Upper lobe of left lung (tissue), 6 donors: Measurements from ENCODE around the gene DDAH1. TPM values are rescaled to one million over a fixed set of nuclear protein-coding genes. Genes with fewer than 3 reads are reported as not detected.

Experiments used
- ATAC-seq, 2 donors: fragments of 200-7000 bp; cut with Tn5 transposase; one replicate each; pipeline ENCODE4 v1.9.1; 2022; ENCODE audit warnings: mild to moderate bottlenecking in 2 of 2, moderate library complexity in 2 of 2; ENCODE audit not compliant: low FRiP score in 2 of 2
- DNase-seq, 2 donors: peaks; one replicate each; pipeline ENCODE4 v3.0.0-alpha.2; 2019 to 2020
- H3K27ac ChIP-seq, 4 donors: fragments of 200-600 bp; sonication (generic); one replicate each; pipeline ENCODE4 v1.5.1; 2016 to 2019
- H3K27me3 ChIP-seq, 4 donors: fragments of 200-600 bp; sonication (generic); one replicate each; pipeline ENCODE4 v1.5.1; 2017 to 2019
- H3K36me3 ChIP-seq, 4 donors: fragments of 200-600 bp; sonication (generic); one replicate each; pipeline ENCODE4 v1.5.1; 2016 to 2019
- H3K4me1 ChIP-seq, 4 donors: fragments of 200-600 bp; sonication (generic); one replicate each; pipeline ENCODE4 v1.5.1; 2018 to 2019
- H3K4me3 ChIP-seq, 4 donors: fragments of 200-600 bp; sonication (generic); one replicate each; pipeline ENCODE4 v1.5.1; 2017 to 2019; ENCODE audit warnings: mild to moderate bottlenecking in 2 of 4, moderate library complexity in 1 of 4
- H3K9me3 ChIP-seq, 4 donors: fragments of 200-600 bp; sonication (generic); one replicate each; pipeline ENCODE4 v1.5.1; 2018 to 2019
- CTCF ChIP-seq, 6 experiments: fragments of 450-650 bp in 4 of 6; fragments of 200-600 bp in 2 of 6; sonication (generic) in 2 of 6; IDR thresholded peaks; one replicate each; pipeline ENCODE4 v1.5.1; 2016 to 2019; ENCODE audit warnings: antibody characterized with exemption in 6 of 6
- EP300 ChIP-seq, 4 donors: sonication (generic); formaldehyde crosslinking; IDR thresholded peaks; one replicate each; pipeline ENCODE4 v1.5.1; 2017; ENCODE audit warnings: antibody characterized with exemption in 4 of 4, control low read depth in 2 of 4
- POLR2A ChIP-seq, 4 donors: fragments of 450-650 bp; IDR thresholded peaks; one replicate each; pipeline ENCODE4 v1.5.1; 2016 to 2017; ENCODE audit warnings: antibody characterized with exemption in 4 of 4, mild to moderate bottlenecking in 2 of 4
- POLR2AphosphoS5 ChIP-seq, 2 donors: sonication (generic); formaldehyde crosslinking; IDR thresholded peaks; one replicate each; pipeline ENCODE4 v1.5.1; 2017; ENCODE audit warnings: antibody characterized with exemption in 2 of 2
- WGBS, 2 donors: methylation state at CpG; one replicate each; pipeline ENCODE4 v1.1.5; 2017 to 2018; 5-methylcytosine and 5-hydroxymethylcytosine counted together
- total RNA-seq, 6 donors: library from RNA; depleted of rRNA in 4 of 6; stranded (reverse); fragments of >200 nt in 4 of 6; gene quantifications; one replicate each; pipeline versions ENCODE4 v1.1.0 to v1.2.1, GENCODE V29; 2016 to 2021
- donor health status: DM: no; HTN: no; CAD: no; lungs with moderate emphysema.
- donor health status: DM: no; HTN: yes; CAD: no; lungs with severe emphysema.

The DDAH1 gene
- total RNA-seq, 6 donors from 2014 or later = 24.1 to 78.8 (median 52.6) TPM

GRCh38 chr1:85451236-85451830 is 13.6 kb downstream of the DDAH1 start:
- peaks cover 0 to 9% (median 6%) of the 10 kb centered on the region in 4 donors for H3K4me1 ChIP-seq
- no peaks in the 10 kb centered on the region for H3K36me3 ChIP-seq
- no peak for ATAC-seq
- TF ChIP-seq EP300 (IDR thresholded peaks at IDR 0.05) (no peak), POLR2AphosphoS5 (IDR thresholded peaks at IDR 0.05) (no peak), POLR2A (IDR thresholded peaks at IDR 0.05) (no peak)
- no peak for DNase-seq
- H3K4me3 ChIP-seq = no peak overlapping the region
- no peak overlapping the region for H3K27ac ChIP-seq
- 79 to 89% methylated on average over 2 of the region's 2 CpGs for WGBS, 2 donors
- no peaks in the 10 kb centered on the region for H3K27me3 ChIP-seq
- H3K9me3 ChIP-seq = no peaks in the 10 kb centered on the region

- H3K36me3 ChIP-seq = no peaks in the 10 kb centered on the region
- TF ChIP-seq POLR2AphosphoS5 (IDR thresholded peaks at IDR 0.05) (no peak), EP300 (IDR thresholded peaks at IDR 0.05) (peak in 1 of 4 donors; percentile 11), POLR2A (IDR thresholded peaks at IDR 0.05) (no peak), CTCF (IDR thresholded peaks at IDR 0.05) (no peak)
- H3K27ac ChIP-seq = no peak overlapping the region
- H3K27me3 ChIP-seq = no peaks in the 10 kb centered on the region
- ATAC-seq (no peak), DNase-seq (peak; percentile 31 to 70)
- 67 to 78% methylated on average over 2 of the region's 2 CpGs for WGBS, 2 donors
- H3K4me3 ChIP-seq = no peak overlapping the region
- H3K9me3 ChIP-seq = no peaks in the 10 kb centered on the region
- peaks cover 0 to 9% (median 6%) of the 10 kb centered on the region in 4 donors for H3K4me1 ChIP-seq
Observed at GRCh38 chr1:85450832-85451231, 14.1 kb downstream of the DDAH1 start.

- Histone ChIP-seq H3K27me3 (no peaks in the 10 kb centered on the region), H3K4me3 (no peak overlapping the region), H3K36me3 (no peaks in the 10 kb centered on the region), H3K27ac (no peak overlapping the region), H3K4me1 (peaks cover 0 to 9% (median 6%) of the 10 kb centered on the region in 4 donors), H3K9me3 (no peaks in the 10 kb centered on the region)
- TF ChIP-seq POLR2AphosphoS5 (IDR thresholded peaks at IDR 0.05) (no peak), CTCF (IDR thresholded peaks at IDR 0.05) (no peak), POLR2A (IDR thresholded peaks at IDR 0.05) (no peak), EP300 (IDR thresholded peaks at IDR 0.05) (no peak)
- ATAC-seq (no peak), DNase-seq (no peak)
- WGBS, 2 donors = 51 to 61% methylated on average over 3 of the region's 3 CpGs
Observed at GRCh38 chr1:85449356-85449755, 15.6 kb downstream of the DDAH1 start.

- Histone ChIP-seq H3K27me3 (no peaks in the 10 kb centered on the region), H3K4me1 (peaks cover 0 to 7% (median 0%) of the 10 kb centered on the region in 4 donors), H3K4me3 (no peak overlapping the region), H3K36me3 (no peaks in the 10 kb centered on the region), H3K9me3 (no peaks in the 10 kb centered on the region), H3K27ac (no peak overlapping the region)
- ATAC-seq (no peak), DNase-seq (no peak)
- TF ChIP-seq EP300 (IDR thresholded peaks at IDR 0.05) (no peak), CTCF (IDR thresholded peaks at IDR 0.05) (no peak), POLR2A (IDR thresholded peaks at IDR 0.05) (no peak), POLR2AphosphoS5 (IDR thresholded peaks at IDR 0.05) (no peak)
- 62 to 63% methylated on average over 2 of the region's 2 CpGs for WGBS, 2 donors
Observed at GRCh38 chr1:85448358-85448757, 16.6 kb downstream of the DDAH1 start.

- H3K4me1 ChIP-seq = no peaks in the 10 kb centered on the region
- H3K27me3 ChIP-seq = no peaks in the 10 kb centered on the region
- H3K9me3 ChIP-seq = no peaks in the 10 kb centered on the region
- DNase-seq (no peak), ATAC-seq (no peak)
- no peaks in the 10 kb centered on the region for H3K36me3 ChIP-seq
- TF ChIP-seq POLR2A (IDR thresholded peaks at IDR 0.05) (no peak), EP300 (IDR thresholded peaks at IDR 0.05) (no peak), POLR2AphosphoS5 (IDR thresholded peaks at IDR 0.05) (no peak), CTCF (IDR thresholded peaks at IDR 0.05) (no peak)
- H3K27ac ChIP-seq = no peak overlapping the region
- no peak overlapping the region for H3K4me3 ChIP-seq
- WGBS, 2 donors = 80 to 84% methylated on average over 4 of the region's 4 CpGs
Observed at GRCh38 chr1:85447006-85447943, 17.7 kb downstream of the DDAH1 start.
